ENCODE data around the gene PNLDC1.
"Not testable (repeated sequence)": the region's sequence is repeated elsewhere in the genome, so short reads cannot be mapped to it uniquely, and the experiment has no call there.

PNLDC1 gene

GRCh38 chr6:159778542-159779103 is 21.5 kb upstream of the PNLDC1 start:
- DNase-seq: no peak

GRCh38 chr6:159788276-159788675 is 11.8 kb upstream of the PNLDC1 start:
- no peak for DNase-seq

DNA sequence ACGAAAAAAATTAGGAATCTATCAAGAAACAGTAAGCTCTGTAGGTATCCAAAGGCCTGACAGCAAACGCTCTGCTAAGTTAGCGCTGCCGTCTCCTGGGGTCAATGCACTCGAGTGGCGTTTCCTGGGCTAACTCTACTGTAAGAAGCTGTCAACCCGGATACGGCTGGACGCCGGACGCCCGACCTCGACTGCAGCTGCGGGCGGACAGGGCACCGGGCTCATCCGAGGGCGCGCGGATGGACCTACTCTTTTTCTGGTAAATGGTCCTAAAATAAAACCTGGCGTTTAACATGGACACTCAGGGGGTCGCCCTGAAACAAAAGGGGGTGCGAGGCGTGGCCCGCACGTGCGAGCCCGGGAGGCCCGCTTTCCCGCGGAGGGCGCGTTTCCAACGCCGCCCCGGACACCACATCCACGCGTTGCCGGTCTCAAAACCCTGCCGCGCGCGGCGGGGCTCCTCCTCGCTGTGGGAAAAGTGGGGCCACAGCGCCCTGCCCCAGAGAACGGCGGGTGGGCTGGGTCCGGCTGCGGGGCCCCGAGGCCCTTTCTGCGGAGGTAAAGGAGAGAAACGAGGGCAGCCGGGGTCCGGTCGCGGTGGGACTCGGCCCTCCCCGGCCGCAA is 11.2 kb upstream of the PNLDC1 start:
- DNase-seq: no peak

GRCh38 chr6:159789377-159790148 is 10.5 kb upstream of the PNLDC1 start, which contains the start of gene TCP1:
Gene TCP1, minus strand, starts transcription at chr6:159789602. Its CDS starts 134 bp downstream, at chr6:159789468.
- peak; percentile 99 for DNase-seq

- DNase-seq: peak; percentile 95
These were observed 9.7 kb upstream of the PNLDC1 start, which contains the start of gene MRPL18 for GRCh38 chr6:159790149-159790955. Gene MRPL18, plus strand, starts transcription at chr6:159790467. Its CDS starts 121 bp downstream, at chr6:159790588.

DNA sequence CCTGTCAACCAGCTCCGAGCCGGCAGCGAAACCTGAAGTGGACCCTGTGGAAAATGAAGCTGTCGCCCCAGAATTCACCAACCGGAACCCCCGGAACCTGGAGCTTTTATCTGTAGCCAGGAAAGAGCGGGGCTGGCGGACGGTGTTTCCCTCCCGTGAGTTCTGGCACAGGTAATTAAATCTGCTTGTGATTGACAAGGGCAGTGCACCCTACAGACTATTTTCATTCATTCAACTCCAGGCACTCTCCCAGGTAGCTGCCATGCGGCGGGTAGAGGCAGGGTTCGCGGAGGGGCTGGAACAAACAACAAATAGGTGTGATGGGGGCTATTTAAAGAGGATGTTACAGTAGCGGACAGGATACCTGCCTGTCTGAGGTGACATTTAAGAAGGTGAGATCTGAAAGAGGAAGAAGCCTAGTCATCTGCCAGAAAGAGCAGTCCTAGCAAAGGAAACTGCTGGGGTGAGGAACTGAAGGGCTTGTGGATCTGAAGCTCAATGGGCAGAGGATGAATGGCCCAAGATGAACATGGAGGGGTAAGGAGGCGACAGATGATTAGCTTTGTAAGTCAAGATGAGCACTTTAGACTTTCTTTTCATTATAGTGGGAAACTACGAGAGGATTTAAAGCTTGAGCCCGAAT is 9.0 kb upstream of the PNLDC1 start:
- DNase-seq: peak; percentile 32

DNA sequence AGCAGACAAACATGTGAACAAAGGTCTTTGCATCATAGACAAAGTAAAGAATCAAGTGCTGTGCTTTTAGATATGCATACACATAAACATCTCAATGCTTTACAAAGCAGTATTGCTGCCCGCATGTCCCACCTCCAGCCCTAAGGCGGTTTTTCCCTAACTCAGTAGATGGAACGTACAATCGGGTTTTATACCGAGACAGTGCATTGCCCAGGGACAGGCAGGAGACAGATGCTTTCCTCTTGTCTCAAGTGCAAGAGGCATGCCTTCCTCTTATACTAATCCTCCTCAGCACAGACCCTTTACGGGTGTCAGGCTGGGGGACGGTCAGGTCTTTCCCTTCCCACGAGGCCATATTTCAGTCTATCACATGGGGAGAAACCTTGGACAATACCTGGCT is 5.1 kb upstream of the PNLDC1 start:
- not testable (repeated sequence) for DNase-seq

DNA sequence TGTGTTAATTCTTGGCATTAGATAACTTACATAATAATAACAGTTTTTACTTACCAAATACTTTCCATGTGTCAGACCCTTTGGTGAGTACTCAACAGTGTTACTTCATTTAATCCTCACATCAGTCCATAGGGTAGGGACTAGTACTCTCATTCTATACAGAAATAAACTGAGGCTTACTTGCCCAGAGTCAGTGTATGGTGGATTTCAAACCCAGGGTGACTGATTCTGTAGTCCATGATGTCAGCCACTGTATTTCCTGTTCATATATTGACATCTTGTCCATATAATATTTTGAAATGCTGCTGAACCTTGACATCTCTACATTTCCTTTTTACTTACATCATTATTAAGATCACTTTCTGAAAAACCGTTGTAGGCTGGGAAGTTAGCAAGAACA is 2.5 kb upstream of the PNLDC1 start:
- DNase-seq: no peak

DNA sequence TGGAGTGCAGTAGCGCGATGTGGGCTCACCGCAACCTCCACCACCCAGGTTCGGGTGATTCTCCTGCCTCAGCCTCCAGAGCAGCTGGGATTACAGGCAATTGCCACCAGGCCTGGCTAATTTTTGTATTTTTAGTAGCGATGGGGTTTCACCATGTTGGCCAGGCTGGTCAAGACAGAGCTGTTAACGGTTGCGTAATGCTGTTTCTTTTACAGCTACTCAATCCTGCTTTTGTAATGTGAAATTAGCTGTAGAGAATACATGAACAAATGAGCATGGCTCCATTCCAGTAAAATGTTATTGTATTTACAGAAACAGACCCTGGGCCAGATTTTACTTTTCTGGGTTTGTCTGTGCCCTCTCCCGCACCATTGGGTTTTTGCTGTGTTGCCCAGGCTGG is 1.9 kb downstream of the PNLDC1 start:
- no peak for DNase-seq

GRCh38 chr6:159804504-159804903 is 4.4 kb downstream of the PNLDC1 start:
- no peak for DNase-seq

DNA sequence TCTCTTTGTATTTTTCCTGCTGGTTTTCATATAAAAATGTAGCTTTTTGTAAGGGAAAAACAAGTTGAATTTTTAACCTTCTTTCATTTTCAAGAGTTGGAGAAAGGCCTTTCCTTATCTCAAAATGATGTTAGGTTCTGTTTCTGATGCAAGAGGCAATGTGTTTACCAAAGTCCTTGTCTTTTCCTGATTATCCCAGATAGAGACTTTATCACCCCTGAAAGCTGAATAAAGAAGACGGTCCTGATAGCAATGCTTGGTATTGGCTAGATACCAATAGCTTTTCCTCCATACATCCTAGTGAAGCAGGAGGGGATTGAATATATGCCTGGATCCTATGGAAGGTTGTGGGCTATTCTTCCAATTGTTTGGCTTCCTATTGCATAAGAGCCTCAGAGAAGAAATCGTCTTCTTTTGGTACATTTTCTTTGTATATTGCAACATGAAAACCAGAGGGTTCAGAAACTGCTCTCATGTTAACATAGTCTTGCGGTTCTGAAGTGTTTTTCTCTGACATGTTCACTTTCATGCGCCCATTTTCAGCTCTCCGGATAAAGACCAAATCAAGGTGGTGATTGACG is 5.5 kb downstream of the PNLDC1 start:
- DNase-seq: no peak

DNA sequence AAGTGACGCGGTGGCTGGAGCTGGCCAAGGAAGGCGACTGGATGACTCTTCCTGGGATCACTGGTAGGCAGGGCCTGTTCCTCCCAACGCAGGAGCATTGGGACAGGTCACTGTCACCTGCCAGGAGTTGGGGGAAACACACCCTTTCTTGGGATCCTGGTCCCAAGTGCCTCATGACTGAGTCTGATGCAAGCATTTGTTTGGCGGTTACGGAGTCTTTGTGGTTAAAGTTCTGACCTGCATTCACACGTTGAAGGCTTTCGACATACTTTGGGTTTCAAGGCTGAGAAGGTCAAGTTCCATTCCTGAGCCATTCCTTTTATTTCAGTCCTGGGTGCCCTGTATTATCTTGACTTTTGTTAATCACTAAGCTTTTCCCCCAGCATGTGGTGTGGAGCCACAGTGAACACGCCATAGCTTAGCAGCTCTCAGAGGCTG is 6.0 kb downstream of the PNLDC1 start:
- no peak for DNase-seq

- no peak for DNase-seq
These were observed 7.2 kb downstream of the PNLDC1 start for GRCh38 chr6:159807150-159807858.

DNA sequence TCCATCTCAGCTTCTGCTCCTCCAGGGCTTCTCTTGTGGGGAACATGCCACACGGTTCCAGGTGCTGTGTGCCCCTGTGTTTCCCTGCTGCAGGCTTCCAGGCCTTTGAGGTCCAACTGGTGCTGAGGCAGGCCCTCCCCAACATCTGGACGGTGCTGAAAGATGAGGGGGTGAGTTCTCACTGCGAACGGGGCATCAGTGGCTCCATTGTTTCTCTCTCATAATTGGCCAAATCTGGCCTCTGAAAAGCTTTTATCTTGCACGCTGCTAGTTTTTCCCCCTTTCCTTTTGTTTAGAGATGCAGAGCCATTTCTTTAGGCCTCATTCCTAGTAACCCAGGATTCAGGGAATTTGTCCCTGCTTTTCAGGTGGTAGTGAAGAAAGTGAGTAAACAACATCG is 8.6 kb downstream of the PNLDC1 start:
- DNase-seq: no peak

DNA sequence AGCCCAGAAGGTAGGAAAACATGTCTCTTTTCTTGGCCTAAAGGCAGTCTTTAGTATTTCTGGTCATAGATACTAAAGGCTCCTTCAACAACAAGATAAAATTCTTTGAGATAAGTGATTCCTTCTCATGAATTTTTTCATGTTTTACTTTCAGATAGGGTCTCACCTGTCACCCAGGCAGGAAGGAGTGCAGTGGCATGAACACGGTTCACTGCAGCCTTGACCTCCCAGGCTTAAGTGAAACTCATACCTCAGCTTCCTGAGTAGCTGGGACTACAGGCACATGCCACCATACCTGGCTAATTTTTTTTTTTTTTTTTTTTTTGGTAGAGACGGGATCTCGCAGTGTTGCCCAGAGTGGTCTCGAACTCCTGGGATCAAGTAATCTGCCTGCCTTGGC is 9.1 kb downstream of the PNLDC1 start:
- no peak for DNase-seq

- DNase-seq: no peak
These were observed 13.7 kb downstream of the PNLDC1 start for GRCh38 chr6:159813781-159814180.

DNA sequence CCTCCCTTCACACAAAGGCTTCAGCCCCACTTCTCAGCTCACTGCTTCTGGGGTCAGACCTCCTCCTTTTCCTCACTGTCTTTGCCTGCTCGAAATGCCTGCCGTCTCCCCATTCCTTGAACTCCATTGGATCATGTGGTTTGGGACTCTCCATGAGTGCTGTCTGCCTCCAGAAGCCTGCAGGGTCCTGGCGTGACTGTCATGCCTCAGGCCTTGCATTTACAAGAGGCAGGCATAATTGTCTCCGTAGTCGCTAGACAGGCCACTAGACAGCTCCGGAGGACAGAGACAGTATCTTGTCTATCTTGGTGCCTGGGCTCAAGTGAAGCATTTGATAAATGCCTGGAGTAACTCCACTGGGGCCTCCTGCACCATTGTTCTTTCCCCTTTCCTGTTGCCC is 15.3 kb downstream of the PNLDC1 start:
- no peak for DNase-seq

DNA sequence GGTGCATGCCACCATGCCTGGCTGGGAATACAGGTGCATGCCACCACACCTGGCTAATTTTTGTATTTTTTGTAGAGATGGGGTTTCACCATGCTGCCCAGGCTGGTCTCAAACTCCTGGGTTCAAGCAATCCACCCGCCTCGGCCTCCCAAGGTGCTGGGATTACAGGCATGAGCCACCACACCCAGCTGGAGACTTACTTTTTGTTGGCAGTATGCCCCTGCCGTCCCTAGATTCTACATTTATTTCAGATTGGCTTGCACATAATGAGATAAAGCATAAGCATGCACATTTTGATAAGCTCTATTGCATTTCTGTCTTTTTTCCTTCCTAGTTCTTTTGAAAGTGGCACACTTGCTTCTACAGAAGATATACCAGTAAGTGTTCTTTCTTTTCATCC is 16.7 kb downstream of the PNLDC1 start:
- DNase-seq: not testable (repeated sequence)

GRCh38 chr6:159817951-159818739 is 18.1 kb downstream of the PNLDC1 start:
- DNase-seq: no peak

- DNase-seq: no peak
These were observed 19.0 kb downstream of the PNLDC1 start for GRCh38 chr6:159819098-159819497.
